H1 (cell line): ENCODE data around the gene CRABP1. TPM values are rescaled to one million over a fixed set of nuclear protein-coding genes. Genes with fewer than 3 reads are reported as not detected.

Experiments used
- CBX5 ChIP-seq: fragments of 300-800, 300-1000 bp; sonication (generic); IDR thresholded peaks from 2 replicates; pipeline ENCODE4 v1.7.1; 2016; ENCODE audit warnings: antibody characterized with exemption, low read length, low read depth
- CHD1 ChIP-seq: IDR thresholded peaks from 2 replicates; pipeline ENCODE4 v1.6.1; 2012; ENCODE audit warnings: low read depth, low read length, improper control_type of control experiment
- CHD7 ChIP-seq: fragments of 300-600 bp; sonication (generic); IDR thresholded peaks from 2 replicates; pipeline ENCODE4 v1.7.1; 2012; ENCODE audit warnings: low read length, moderate library complexity, mild to moderate bottlenecking, inconsistent platforms; ENCODE audit not compliant: insufficient replicate concordance
- FOSL1 ChIP-seq: IDR thresholded peaks from 2 replicates; pipeline ENCODE4 v1.6.1; 2011; ENCODE audit warnings: mild to moderate bottlenecking, low read depth, low read length, moderate library complexity; ENCODE audit not compliant: insufficient read depth
- JUND ChIP-seq: IDR thresholded peaks from 2 replicates; pipeline ENCODE4 v1.6.1; 2011; ENCODE audit warnings: mild to moderate bottlenecking, improper control_type of control experiment, low read length
- MAFK ChIP-seq: IDR thresholded peaks from 2 replicates; pipeline ENCODE4 v1.6.1; 2012; ENCODE audit warnings: low read depth, mild to moderate bottlenecking, improper control_type of control experiment, low read length
- PHF8 ChIP-seq: fragments of 200-600 bp; sonication (generic); conservative IDR thresholded peaks from 2 replicates; pipeline ENCODE4 v1.7.1; 2012; ENCODE audit warnings: low read depth, mild to moderate bottlenecking, inconsistent platforms, low read length, moderate library complexity
- POU5F1 ChIP-seq: IDR thresholded peaks from 2 replicates; pipeline ENCODE4 v1.6.1; 2011; ENCODE audit warnings: low read depth, mild to moderate bottlenecking, low read length, moderate library complexity
- RAD21 ChIP-seq, 2 experiments: IDR thresholded peaks in 1 of 2; conservative IDR thresholded peaks in 1 of 2; 2 replicates each; pipeline ENCODE4 v1.6.1; 2011; ENCODE audit warnings: low read depth in 2 of 2, low read length in 2 of 2, improper control_type of control experiment in 1 of 2, inconsistent platforms in 1 of 2, mild to moderate bottlenecking in 1 of 2, moderate library complexity in 1 of 2
- polyA plus RNA-seq, 7 experiments: library from polyadenylated mRNA; depleted of rRNA in 3 of 7; stranded (reverse) in 5 of 7; unstranded in 2 of 7; fragments of >200 nt in 5 of 7; fragments of 200-250 nt in 2 of 7; gene quantifications; 1 replicate in 5 of 7; 2 replicates in 1 of 7; 4 replicates in 1 of 7; pipeline versions ENCODE4 v1.2.1 to v1.2.3, GENCODE V29; 2011 to 2013; ENCODE audit warnings: missing spikeins in 2 of 7, mixed read lengths in 2 of 7
- total RNA-seq: library from RNA; stranded (reverse); fragmentation: NEBNext Ultra II Directional; extraction: Animal tissue kit (Norgen Biotek cat#: 25700); gene quantifications from 2 replicates; pipeline ENCODE4 v1.2.1, GENCODE V29; 2021

The CRABP1 gene
- total and polyA plus RNA-seq, 2 of the 8 experiments (the other 6 are each of a cell fraction or from before 2014, with no cell fraction given) = 385 to 655 TPM

- TF ChIP-seq POU5F1 (no peak), PHF8 (no peak), CHD1 (no peak), CBX5 (no peak), CHD7 (no peak), JUND (no peak), RAD21 (IDR thresholded peaks at IDR 0.05 in 1 of 2, conservative IDR thresholded peaks at IDR 0.05 in 1 of 2; ENCODE audit: low read depth in 2 of 2, low read length in 2 of 2) (no peak), MAFK (no peak), FOSL1 (no peak)
Observed at GRCh38 chr15:78301326-78301725, 38.8 kb upstream of the CRABP1 start (continued).
